ENCODE measurements around the gene FAM120A. TPM values are rescaled to one million over a fixed set of nuclear protein-coding genes. Genes with fewer than 3 reads are reported as not detected.

Gene FAM120A
- total RNA-seq, 4 donors from 2014 or later: 68.7 to 105 (median 90.2) TPM

- TF ChIP-seq CTCF (IDR thresholded peaks at IDR 0.05; ENCODE audit: low read depth): no peak
Measured at GRCh38 chr9:93461414-93461743, 9.9 kb downstream of the FAM120A start.

GRCh38 chr9:93461821-93462220 is 10.3 kb downstream of the FAM120A start:
- TF ChIP-seq CTCF (IDR thresholded peaks at IDR 0.05; ENCODE audit: low read depth): no peak

DNA sequence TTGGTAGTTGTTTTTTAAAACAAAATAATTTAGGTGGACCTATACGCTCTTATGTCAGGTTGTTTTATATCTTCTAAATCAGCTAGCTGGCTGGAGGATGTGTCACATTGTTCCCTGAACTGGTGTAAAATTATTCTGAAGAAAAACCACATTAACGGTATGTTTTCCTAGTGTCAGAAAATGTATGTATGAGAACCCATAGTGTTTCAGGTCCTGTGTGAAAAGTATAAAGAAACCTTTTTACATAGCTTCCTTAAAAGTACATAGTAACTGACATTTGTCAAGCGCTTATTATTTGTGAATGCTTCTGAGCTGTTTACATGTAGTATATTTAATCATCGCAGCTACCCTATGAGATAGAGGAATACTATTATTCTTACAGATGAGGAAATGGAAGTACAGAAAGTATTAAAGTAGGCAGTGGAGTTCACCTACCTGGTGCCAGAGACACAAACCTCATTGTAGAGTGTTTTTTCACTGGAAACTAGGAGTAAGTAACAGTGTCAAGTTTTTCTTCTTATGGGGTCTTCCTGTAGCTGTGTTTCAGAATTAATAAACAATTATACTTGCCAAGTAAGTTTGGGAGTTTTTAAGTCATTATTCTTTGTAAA is 12.3 kb downstream of the FAM120A start:
- no peak for TF ChIP-seq CTCF (IDR thresholded peaks at IDR 0.05; ENCODE audit: low read depth)

DNA sequence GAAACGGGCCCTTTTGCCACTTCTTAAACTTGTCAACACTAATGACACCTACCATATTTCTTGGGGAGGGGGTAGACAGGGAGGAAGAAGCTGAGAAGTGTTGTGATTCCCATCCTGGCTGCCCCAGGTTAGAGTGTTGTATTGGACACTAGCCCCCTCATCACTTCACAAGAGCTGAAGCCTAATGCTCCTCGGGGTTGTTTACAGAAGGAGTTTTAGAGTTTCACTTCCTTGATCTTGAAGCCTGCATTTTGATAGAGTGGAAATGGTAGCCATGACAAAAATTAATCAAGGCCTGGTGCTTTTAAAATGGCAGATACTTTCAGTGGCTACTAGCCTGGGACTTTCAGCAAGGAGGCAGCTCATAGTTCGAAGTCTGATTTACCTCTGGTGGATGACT is 12.9 kb downstream of the FAM120A start:
- TF ChIP-seq CTCF (IDR thresholded peaks at IDR 0.05; ENCODE audit: low read depth): no peak

DNA sequence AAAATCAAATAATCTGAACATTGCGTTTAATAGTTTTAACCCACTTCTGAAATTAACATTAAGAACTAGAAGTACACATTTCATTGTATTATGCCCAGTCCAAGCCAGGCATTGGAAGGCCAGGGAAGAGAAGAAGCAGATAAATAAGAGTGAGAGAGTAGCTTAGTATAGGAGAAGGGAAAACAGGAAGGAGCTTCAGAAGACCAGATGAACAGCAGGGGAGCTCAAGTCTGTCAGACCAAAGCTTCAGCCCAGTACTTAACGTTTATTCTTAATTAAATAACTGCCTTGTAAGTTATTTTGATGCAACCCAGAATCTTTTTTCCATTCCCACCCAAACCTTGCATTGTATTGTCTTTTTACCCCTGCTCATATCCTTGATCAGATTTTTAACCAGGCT is 13.4 kb downstream of the FAM120A start:
- no peak for TF ChIP-seq CTCF (IDR thresholded peaks at IDR 0.05; ENCODE audit: low read depth)

- TF ChIP-seq CTCF (IDR thresholded peaks at IDR 0.05; ENCODE audit: low read depth): no peak
Measured at GRCh38 chr9:93465855-93466254, 14.4 kb downstream of the FAM120A start.

GRCh38 chr9:93466416-93467061 is 15.1 kb downstream of the FAM120A start:
- no peak for TF ChIP-seq CTCF (IDR thresholded peaks at IDR 0.05; ENCODE audit: low read depth)
